GM23248 (cell line): ENCODE data around the gene SUSD3. TPM values are rescaled to one million over a fixed set of nuclear protein-coding genes. Genes with fewer than 3 reads are reported as not detected.
A peak's percentile ranks its signal among the peaks of the same experiment; 100 is the strongest.

Source experiments
- DNase-seq: peaks from one replicate; pipeline ENCODE4 v3.0.0-alpha.2; 2015
- H2AFZ ChIP-seq: fragments of 200-600 bp; sonication (generic); 2 replicates; pipeline ENCODE4 v1.6.1; 2016; ENCODE audit warnings: antibody characterized with exemption
- H3F3A ChIP-seq: fragments of 200-600 bp; sonication (generic); 2 replicates; pipeline ENCODE4 v1.6.1; 2016; ENCODE audit warnings: mild to moderate bottlenecking, antibody characterized with exemption, mixed run types; ENCODE audit not compliant: insufficient read depth
- H3K27ac ChIP-seq: fragments of 200-600 bp; sonication (generic); 2 replicates; pipeline ENCODE4 v1.5.1; 2016; ENCODE audit warnings: mild to moderate bottlenecking
- H3K27me3 ChIP-seq: fragments of 200-600 bp; sonication (generic); replicated peaks from 2 replicates; pipeline ENCODE4 v1.6.1; 2016; ENCODE audit warnings: mild to moderate bottlenecking; ENCODE audit not compliant: insufficient read depth
- H3K36me3 ChIP-seq: fragments of 200-600 bp; sonication (generic); 2 replicates; pipeline ENCODE4 v1.6.1; 2016; ENCODE audit warnings: low read depth, mild to moderate bottlenecking
- H3K4me1 ChIP-seq: fragments of 200-600 bp; sonication (generic); 2 replicates; pipeline ENCODE4 v1.6.1; 2016; ENCODE audit warnings: mild to moderate bottlenecking; ENCODE audit not compliant: insufficient read depth
- H3K4me2 ChIP-seq: fragments of 200-600 bp; sonication (generic); one replicate; pipeline ENCODE4 v1.6.1; 2016; ENCODE audit warnings: mild to moderate bottlenecking; ENCODE audit not compliant: unreplicated experiment
- H3K4me3 ChIP-seq: fragments of 200-600 bp; sonication (generic); 2 replicates; pipeline ENCODE4 v1.5.1; 2016; ENCODE audit warnings: mild to moderate bottlenecking
- H3K79me2 ChIP-seq: fragments of 200-600 bp; sonication (generic); 2 replicates; pipeline ENCODE4 v1.6.1; 2016; ENCODE audit warnings: mild to moderate bottlenecking; ENCODE audit not compliant: insufficient read depth
- H3K9ac ChIP-seq: fragments of 200-600 bp; sonication (generic); 2 replicates; pipeline ENCODE4 v1.6.1; 2016; ENCODE audit warnings: mild to moderate bottlenecking
- H3K9me2 ChIP-seq: fragments of 200-600 bp; sonication (generic); 2 replicates; pipeline ENCODE4 v1.6.1; 2016; ENCODE audit warnings: mixed run types, mild to moderate bottlenecking, moderate library complexity; ENCODE audit not compliant: insufficient read depth
- H3K9me3 ChIP-seq: fragments of 200-600 bp; sonication (generic); one replicate; pipeline ENCODE4 v1.6.1; 2017; ENCODE audit warnings: low read depth
- H4K20me1 ChIP-seq: fragments of 200-600 bp; sonication (generic); 2 replicates; pipeline ENCODE4 v1.6.0; 2016; ENCODE audit not compliant: insufficient read depth
- EZH2 ChIP-seq: fragments of 200-600 bp; sonication (generic); IDR thresholded peaks from 2 replicates; pipeline ENCODE4 v1.6.1; 2018; ENCODE audit warnings: antibody characterized with exemption, mild to moderate bottlenecking; ENCODE audit not compliant: insufficient read depth, poor library complexity, severe bottlenecking
- EZH2phosphoT487 ChIP-seq: fragments of 200-600 bp; sonication (generic); IDR thresholded peaks from 2 replicates; pipeline ENCODE4 v1.6.1; 2018; ENCODE audit warnings: antibody characterized with exemption, moderate library complexity, mild to moderate bottlenecking, low read depth; ENCODE audit not compliant: insufficient read depth
- WGBS, 2 experiments: methylation state at CpG; one replicate each; pipeline ENCODE4 v1.1.6; 2015 to 2017; ENCODE audit warnings: low lambda C conversion rate in 2 of 2, low coverage in 1 of 2; ENCODE audit errors: missing lambda C conversion rate in 2 of 2; 5-methylcytosine and 5-hydroxymethylcytosine counted together
- in situ Hi-C: fragments of 300-500 bp; cut with MboI; formaldehyde crosslinking; loops from 2 replicates; pipeline ENCODE4 v1.15.0; 2020
- polyA plus RNA-seq: library from polyadenylated mRNA; unstranded; fragments of >200 nt; fragmentation: Nextera tagmentation; extraction: Ambion mirVana; gene quantifications from 2 replicates; pipeline ENCODE4 v1.2.1, GENCODE V29; 2016
- total RNA-seq: library from RNA; depleted of rRNA; stranded (reverse); fragments of >200 nt; shearing (Covaris generic); gene quantifications from 2 replicates; pipeline ENCODE4 v1.2.3, GENCODE V29; 2014

Gene SUSD3
- total and polyA plus RNA-seq, 2 experiments from 2014 or later, result 0.43 TPM; not detected in 1

- Histone ChIP-seq H3K36me3 (no peaks in the 10 kb centered on the region), H3K9me3 (no peaks in the 10 kb centered on the region), H3K27ac (no peak overlapping the region), H2AFZ (no peak overlapping the region), H3K79me2 (no peaks in the 10 kb centered on the region), H4K20me1 (no peaks in the 10 kb centered on the region), H3K4me3 (no peak overlapping the region), H3K9ac (no peak overlapping the region), H3K9me2 (no peaks in the 10 kb centered on the region), H3K4me2 (no peak overlapping the region), H3F3A (0 out of 2 replicates have a peak, but pooled peaks cover 4% of the 10 kb centered on the region), H3K4me1 (no peaks in the 10 kb centered on the region), H3K27me3 (no peaks in the 10 kb centered on the region)
- 51% methylated on average over 10 of the region's 10 CpGs for WGBS, 2 experiments
- TF ChIP-seq EZH2phosphoT487, result no peak
- no peak for TF ChIP-seq EZH2
- in situ Hi-C loops, result no loop called here
- DNase-seq, result peak; percentile 54
These were observed 22.6 kb downstream of the SUSD3 start for GRCh38 chr9:93081081-93081529.

DNA sequence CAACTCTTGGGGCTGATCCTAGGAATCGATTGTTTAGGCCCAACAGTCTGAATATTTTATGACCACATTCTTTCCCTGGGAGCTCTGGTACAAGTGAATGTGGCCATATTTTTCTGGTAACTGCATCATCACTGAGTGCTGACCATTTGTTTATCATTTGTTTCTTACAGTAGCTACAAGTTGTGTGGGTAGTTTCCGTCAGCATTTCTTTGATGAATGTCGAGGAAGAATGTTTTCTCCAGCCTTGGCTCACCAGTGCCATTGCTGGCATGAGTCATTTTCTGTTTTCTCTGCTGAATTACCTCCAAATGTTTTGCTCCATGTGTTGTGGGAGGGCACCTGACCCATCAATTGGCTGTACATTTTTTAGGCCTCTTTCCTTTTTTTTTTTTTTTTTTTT lies 23.4 kb downstream of the SUSD3 start:
- Histone ChIP-seq H3K79me2 (no peaks in the 10 kb centered on the region), H3K4me1 (no peaks in the 10 kb centered on the region), H3K9me3 (no peaks in the 10 kb centered on the region), H3K4me2 (no peak overlapping the region), H3F3A (0 out of 2 replicates have a peak, but pooled peaks cover 4% of the 10 kb centered on the region), H4K20me1 (no peaks in the 10 kb centered on the region), H3K9ac (no peak overlapping the region), H2AFZ (no peak overlapping the region), H3K4me3 (no peak overlapping the region), H3K9me2 (no peaks in the 10 kb centered on the region), H3K27ac (peak overlapping the region; percentile 29; the same call in 1 of the 2 replicates), H3K27me3 (no peaks in the 10 kb centered on the region), H3K36me3 (no peaks in the 10 kb centered on the region)
- 19 to 28% methylated on average over 3 of the region's 3 CpGs for WGBS, 2 experiments
- peak; percentile 86 for DNase-seq
- TF ChIP-seq EZH2 (no peak), EZH2phosphoT487 (peak; percentile 89)
- in situ Hi-C loops, result no loop called here

GRCh38 chr9:93082841-93083411 lies 24.4 kb downstream of the SUSD3 start:
- H3K4me1 ChIP-seq, result no peaks in the 10 kb centered on the region
- TF ChIP-seq EZH2, result no peak
- no peak for TF ChIP-seq EZH2phosphoT487
- 0 out of 2 replicates have a peak, but pooled peaks cover 4% of the 10 kb centered on the region for H3F3A ChIP-seq
- no peak overlapping the region for H3K27ac ChIP-seq
- H4K20me1 ChIP-seq, result no peaks in the 10 kb centered on the region
- no peak overlapping the region for H2AFZ ChIP-seq
- no peaks in the 10 kb centered on the region for H3K36me3 ChIP-seq
- no peak overlapping the region for H3K9ac ChIP-seq
- no peaks in the 10 kb centered on the region for H3K79me2 ChIP-seq
- no peaks in the 10 kb centered on the region for H3K9me2 ChIP-seq
- 67 to 74% methylated on average over 16 to 18 of the region's 18 CpGs for WGBS, 2 experiments
- H3K4me2 ChIP-seq, result no peak overlapping the region
- H3K27me3 ChIP-seq, result no peaks in the 10 kb centered on the region
- H3K9me3 ChIP-seq, result no peaks in the 10 kb centered on the region
- no peak overlapping the region for H3K4me3 ChIP-seq
- in situ Hi-C loops, result no loop called here
- DNase-seq, result no peak

DNA sequence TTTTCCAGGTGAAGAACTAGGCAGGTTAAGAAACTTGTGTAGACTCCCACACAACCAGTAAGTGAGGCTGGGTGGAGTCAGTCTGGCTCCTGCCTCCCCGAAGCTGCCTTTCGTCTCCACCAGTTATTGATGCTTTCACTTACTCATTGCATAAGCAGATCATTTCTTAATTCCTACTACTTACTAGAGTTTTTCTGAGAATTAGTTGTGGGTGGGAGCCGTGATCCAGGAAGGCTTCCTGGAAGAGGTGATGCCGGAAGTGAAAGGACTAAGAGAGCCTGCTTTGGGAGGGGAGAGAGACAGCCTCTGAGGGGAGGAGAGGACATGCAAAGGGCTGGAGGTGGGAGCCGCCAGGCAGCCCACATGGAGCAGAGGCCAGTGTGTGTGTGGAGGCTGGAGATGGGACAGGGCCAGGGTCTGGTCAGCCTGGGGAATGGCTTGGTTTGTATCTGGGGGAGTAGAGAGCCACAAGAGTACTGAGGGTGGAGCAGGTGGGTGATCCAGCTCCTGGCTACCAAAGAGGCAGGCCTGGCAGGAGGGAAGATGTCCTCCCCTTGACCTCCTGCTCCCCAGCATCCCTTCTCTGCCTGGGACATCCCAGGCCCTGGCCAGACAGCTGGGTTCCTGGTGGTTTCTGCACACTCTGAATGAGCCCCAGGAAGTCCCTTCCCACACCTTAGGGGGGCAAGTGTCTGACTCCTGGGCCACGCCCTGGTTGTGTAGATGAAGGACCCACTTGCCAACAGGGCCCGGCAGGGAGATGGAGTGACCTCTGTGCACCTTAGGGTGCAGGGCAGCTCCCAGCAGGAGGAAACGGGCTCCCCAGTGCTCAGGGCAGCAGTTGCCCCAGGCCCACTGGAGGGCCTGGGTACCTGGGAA lies 25.3 kb downstream of the SUSD3 start:
- H4K20me1 ChIP-seq, result no peaks in the 10 kb centered on the region
- no peaks in the 10 kb centered on the region for H3K4me1 ChIP-seq
- no peak for TF ChIP-seq EZH2
- TF ChIP-seq EZH2phosphoT487, result no peak
- H2AFZ ChIP-seq, result no peak overlapping the region
- no peaks in the 10 kb centered on the region for H3K9me2 ChIP-seq
- 45% methylated on average over 8 of the region's 8 CpGs for WGBS, 2 experiments
- in situ Hi-C loops, result no loop called here
- H3K4me2 ChIP-seq, result no peak overlapping the region
- H3K4me3 ChIP-seq, result no peak overlapping the region
- H3F3A ChIP-seq, result 0 out of 2 replicates have a peak, but pooled peaks cover 4% of the 10 kb centered on the region
- no peaks in the 10 kb centered on the region for H3K27me3 ChIP-seq
- no peak for DNase-seq
- no peaks in the 10 kb centered on the region for H3K36me3 ChIP-seq
- no peaks in the 10 kb centered on the region for H3K9me3 ChIP-seq
- H3K79me2 ChIP-seq, result no peaks in the 10 kb centered on the region
- H3K9ac ChIP-seq, result no peak overlapping the region
- H3K27ac ChIP-seq, result no peak overlapping the region
